Upper lobe of left lung (tissue), 4 donors: ENCODE data around the gene PPM1H.

Experiments
- CTCF ChIP-seq, 6 experiments: fragments of 450-650 bp in 4 of 6; fragments of 200-600 bp in 2 of 6; sonication (generic) in 2 of 6; IDR thresholded peaks; one replicate each; pipeline ENCODE4 v1.5.1; 2016 to 2019; ENCODE audit warnings: antibody characterized with exemption in 6 of 6
- EP300 ChIP-seq, 4 donors: sonication (generic); formaldehyde crosslinking; IDR thresholded peaks; one replicate each; pipeline ENCODE4 v1.5.1; 2017; ENCODE audit warnings: antibody characterized with exemption in 4 of 4, control low read depth in 2 of 4
- POLR2A ChIP-seq, 4 donors: fragments of 450-650 bp; IDR thresholded peaks; one replicate each; pipeline ENCODE4 v1.5.1; 2016 to 2017; ENCODE audit warnings: antibody characterized with exemption in 4 of 4, mild to moderate bottlenecking in 2 of 4
- POLR2AphosphoS5 ChIP-seq, 2 donors: sonication (generic); formaldehyde crosslinking; IDR thresholded peaks; one replicate each; pipeline ENCODE4 v1.5.1; 2017; ENCODE audit warnings: antibody characterized with exemption in 2 of 2

GRCh38 chr12:62629971-62630739, 304.8 kb downstream of the PPM1H start:
- TF ChIP-seq CTCF (IDR thresholded peaks at IDR 0.05) = no peak
- no peak for TF ChIP-seq EP300 (IDR thresholded peaks at IDR 0.05)
- no peak for TF ChIP-seq POLR2A (IDR thresholded peaks at IDR 0.05)
- TF ChIP-seq POLR2AphosphoS5 (IDR thresholded peaks at IDR 0.05) = no peak
